Measurements from ENCODE around the gene ITGA8.
"Not testable (repeated sequence)": the region's sequence is repeated elsewhere in the genome, so short reads cannot be mapped to it uniquely, and the experiment has no call there.

The ITGA8 gene

GRCh38 chr10:15588635-15589508 lies 130.8 kb downstream of the ITGA8 start:
- no peak for TF ChIP-seq CTCF (IDR thresholded peaks at IDR 0.05; ENCODE audit: low read depth, low read length, missing control alignments)
- H3K4me3 ChIP-seq (ENCODE audit: low read depth, low read length): no peak overlapping the region
- DNase-seq (ENCODE audit: low read depth): no peak

- no peak for TF ChIP-seq CTCF (IDR thresholded peaks at IDR 0.05; ENCODE audit: low read depth, low read length, missing control alignments)
- no peak for DNase-seq (ENCODE audit: low read depth)
- H3K4me3 ChIP-seq (ENCODE audit: low read depth, low read length): no peak overlapping the region
These were observed 131.6 kb downstream of the ITGA8 start for GRCh38 chr10:15588151-15588550.

GRCh38 chr10:15587271-15587670 lies 132.5 kb downstream of the ITGA8 start:
- H3K4me3 ChIP-seq (ENCODE audit: low read depth, low read length): no peak overlapping the region
- no peak for TF ChIP-seq CTCF (IDR thresholded peaks at IDR 0.05; ENCODE audit: low read depth, low read length, missing control alignments)
- no peak for DNase-seq (ENCODE audit: low read depth)

GRCh38 chr10:15585303-15585715 lies 134.4 kb downstream of the ITGA8 start:
- H3K4me3 ChIP-seq (ENCODE audit: low read depth, low read length): no peak overlapping the region
- peak; percentile 5 for DNase-seq (ENCODE audit: low read depth)
- peak; percentile 75 for TF ChIP-seq CTCF (IDR thresholded peaks at IDR 0.05; ENCODE audit: low read depth, low read length, missing control alignments)

GRCh38 chr10:15582972-15583371 lies 136.8 kb downstream of the ITGA8 start:
- not testable (repeated sequence) for H3K4me3 ChIP-seq (ENCODE audit: low read depth, low read length); DNase-seq (ENCODE audit: low read depth)

GRCh38 chr10:15579605-15580004 lies 140.1 kb downstream of the ITGA8 start:
- no peak for TF ChIP-seq CTCF (IDR thresholded peaks at IDR 0.05; ENCODE audit: low read depth, low read length, missing control alignments)
- no peak overlapping the region for H3K4me3 ChIP-seq (ENCODE audit: low read depth, low read length)
- no peak for DNase-seq (ENCODE audit: low read depth)

GRCh38 chr10:15572531-15573045 lies 147.1 kb downstream of the ITGA8 start:
- DNase-seq (ENCODE audit: low read depth): no peak
- TF ChIP-seq CTCF (IDR thresholded peaks at IDR 0.05; ENCODE audit: low read depth, low read length, missing control alignments): no peak
- H3K4me3 ChIP-seq (ENCODE audit: low read depth, low read length): no peak overlapping the region

Data from GM12864 (cell line).